ENCODE data around the gene TUBB2B.

DNA sequence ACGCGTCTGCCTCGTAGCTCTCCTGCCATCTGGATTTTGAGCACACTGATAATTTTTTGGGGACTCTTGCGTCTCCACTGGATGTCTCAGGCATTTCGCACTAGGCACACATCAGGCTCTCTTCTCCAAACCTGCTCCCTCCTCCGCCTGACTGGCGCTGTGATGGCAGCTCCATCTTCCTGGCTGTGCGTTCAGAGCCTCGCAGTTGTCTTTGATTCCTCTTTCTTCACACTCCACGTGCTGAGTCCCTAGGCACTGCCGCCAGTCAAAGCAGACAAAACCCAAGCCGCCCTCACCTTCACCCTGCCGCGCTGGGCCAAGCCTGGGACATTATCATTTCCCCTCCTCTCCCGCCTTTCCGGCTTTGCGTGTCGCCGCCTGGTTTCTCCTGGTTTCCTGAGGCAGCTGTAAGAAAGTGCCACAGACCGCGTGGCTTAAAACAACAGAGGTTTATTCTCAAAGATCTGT, 32.1 kb upstream of the TUBB2B start:
- no peak for TF ChIP-seq GATA2 (IDR thresholded peaks at IDR 0.05; ENCODE audit: low read depth, low read length)
- no peak for TF ChIP-seq GATA3 (IDR thresholded peaks at IDR 0.05; ENCODE audit: low read depth, low read length)
